GM19463 (cell line): Measurements from ENCODE around the gene GAS6.
"Not testable (repeated sequence)": the region's sequence is repeated elsewhere in the genome, so short reads cannot be mapped to it uniquely, and the experiment has no call there.

ENCODE experiments used
- ATAC-seq: cut with Tn5 transposase; IDR thresholded peaks from one replicate; pipeline ENCODE4 v1.9.1; 2021; ENCODE audit warnings: mild to moderate bottlenecking, moderate library complexity; ENCODE audit not compliant: unreplicated experiment

Gene GAS6

DNA sequence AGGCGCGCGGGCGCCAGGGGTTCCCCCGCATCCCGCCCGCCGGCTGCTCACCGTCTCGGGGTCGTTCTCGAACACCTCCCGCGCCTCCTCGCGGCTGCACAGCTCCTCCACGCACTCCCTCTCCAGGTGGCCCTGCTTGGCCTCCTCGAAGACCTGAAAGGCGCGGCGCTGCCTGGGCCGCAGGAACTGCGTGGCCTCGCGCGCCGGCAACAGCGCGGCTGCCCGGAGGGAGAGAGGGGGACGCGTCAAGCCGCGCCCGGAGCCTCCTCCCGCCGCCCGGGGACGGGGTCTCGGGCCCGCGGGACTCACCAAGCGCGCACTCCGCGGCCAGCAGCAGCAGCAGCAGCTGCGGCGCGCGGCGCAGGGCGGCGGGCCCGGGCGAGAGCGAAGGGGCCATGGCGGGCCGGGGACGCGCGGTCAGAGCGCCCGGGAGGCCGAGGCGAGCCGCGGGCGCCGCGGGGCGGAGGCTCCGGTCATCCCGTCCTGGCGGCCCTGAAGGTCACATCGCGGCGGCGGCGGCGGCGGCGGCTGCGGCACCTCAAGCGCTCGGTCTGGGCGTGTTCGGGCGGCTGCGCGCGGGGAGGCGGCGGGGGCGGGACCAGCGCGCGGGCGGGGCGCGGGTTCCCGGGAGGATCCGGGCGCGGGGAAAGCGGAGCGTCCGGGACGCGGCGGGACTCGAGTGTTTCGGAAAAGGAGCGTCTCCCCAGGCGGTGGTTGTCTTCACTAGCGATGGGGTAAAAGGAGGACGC is at the start of gene GAS6:
GAS6 (minus strand) TSS at position 553 of the 749 bp plus-strand sequence; CDS start at position 397, 156 bp downstream.
- peak; percentile 30 for ATAC-seq

DNA sequence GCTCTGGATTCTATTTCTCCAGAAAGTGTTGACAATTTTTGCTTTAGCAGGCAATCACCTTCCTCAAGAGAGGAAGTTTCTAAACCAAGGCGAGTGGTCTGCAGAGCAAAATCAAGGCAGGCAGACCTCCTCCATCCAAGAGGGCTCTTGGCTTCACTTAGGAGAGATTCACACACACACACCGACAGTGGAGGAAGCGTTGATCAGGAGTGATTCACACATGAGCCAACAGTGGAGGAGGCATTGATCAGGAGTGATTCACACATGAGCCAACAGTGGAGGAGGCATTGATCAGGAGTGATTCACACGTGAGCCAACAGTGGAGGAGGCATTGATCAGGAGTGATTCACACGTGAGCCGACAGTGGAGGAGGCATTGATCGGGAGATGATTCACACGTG is 49.5 kb upstream of the GAS6 start:
- ATAC-seq = not testable (repeated sequence)

DNA sequence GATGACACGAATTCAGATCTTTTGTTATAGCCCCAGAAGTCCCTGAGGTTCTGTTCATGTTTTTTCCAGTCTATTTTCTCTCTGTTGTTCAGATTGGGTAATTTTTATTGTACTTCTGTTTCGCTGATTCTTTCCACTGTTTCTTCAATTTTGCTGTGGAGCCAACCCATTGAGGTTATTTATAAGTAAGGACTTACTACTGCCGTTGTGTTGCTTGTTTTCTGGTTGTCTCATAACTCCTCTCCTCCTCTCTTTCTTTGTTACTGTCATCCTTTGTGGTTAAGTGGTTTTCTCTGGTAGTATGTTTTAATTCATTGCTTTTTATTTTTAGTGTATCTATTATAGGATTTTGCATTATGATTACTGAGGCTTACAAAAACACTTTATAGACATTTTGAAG is 48.7 kb upstream of the GAS6 start:
- ATAC-seq = no peak

DNA sequence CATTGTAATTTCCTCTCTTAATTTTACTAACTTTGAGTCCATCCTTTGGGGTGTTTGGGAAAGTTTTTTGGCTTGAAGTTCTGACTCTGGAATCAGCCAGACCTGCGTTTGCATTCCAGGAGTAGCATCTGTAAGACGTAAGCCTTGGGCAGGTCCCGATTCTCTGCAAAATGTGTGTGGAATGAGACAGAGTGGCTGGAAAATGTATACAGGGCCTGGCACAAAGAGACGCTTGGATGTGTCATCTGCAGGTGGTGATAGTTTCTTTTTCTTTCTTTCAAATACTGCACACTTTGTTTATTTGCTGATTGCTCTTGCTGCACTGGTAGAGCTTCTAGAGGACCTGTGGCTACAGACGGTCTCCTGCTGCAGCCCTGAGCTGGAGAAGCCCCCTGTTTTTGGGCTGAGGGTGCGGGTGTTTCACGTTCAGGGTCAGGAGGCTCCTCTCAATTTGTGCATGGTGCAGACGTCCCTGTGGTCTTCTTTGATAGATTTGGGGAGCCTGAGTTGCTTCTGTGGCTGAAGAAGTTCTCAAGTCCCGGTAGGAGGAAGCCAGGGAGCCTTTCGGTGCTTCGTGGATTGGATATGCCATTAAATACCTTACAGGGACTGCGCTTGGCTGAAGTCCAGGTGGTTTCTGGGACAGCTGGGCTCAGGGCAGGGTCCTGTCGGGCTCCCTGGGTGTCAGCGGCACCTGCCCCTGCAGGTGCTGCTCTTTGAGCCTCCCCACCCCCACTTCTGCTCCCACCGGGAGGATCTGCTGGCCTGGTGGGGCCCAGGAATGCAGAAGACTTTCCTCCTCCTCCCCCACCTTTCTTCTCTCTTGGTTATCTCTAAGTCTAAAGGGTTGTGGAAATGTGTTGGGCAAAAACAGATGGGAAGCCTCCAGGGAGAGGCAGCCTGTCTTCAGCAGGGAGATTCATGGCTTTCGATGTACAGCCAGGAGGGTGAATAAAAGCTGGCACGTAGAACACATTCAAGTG is 44.0 kb upstream of the GAS6 start:
- no peak for ATAC-seq

DNA sequence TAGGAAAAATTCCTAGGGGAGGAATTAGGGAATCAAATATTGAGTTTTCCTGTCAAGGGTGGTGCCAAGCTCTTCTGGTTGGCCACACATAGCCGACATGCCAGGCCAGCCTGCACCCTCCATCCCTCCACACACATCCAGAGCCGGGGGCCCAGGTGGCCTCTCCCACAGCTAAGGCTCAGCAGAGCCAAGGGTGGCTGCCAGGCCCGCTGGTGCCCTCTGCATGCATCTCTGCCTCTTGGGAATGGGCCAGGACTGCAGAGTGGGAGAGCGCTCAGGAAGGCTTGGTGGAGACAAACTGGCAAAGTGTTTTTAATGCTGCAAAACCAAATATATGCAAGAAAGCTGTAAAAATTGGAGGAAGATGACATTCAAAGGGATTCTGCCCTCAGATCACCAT is 42.7 kb upstream of the GAS6 start:
- no peak for ATAC-seq

DNA sequence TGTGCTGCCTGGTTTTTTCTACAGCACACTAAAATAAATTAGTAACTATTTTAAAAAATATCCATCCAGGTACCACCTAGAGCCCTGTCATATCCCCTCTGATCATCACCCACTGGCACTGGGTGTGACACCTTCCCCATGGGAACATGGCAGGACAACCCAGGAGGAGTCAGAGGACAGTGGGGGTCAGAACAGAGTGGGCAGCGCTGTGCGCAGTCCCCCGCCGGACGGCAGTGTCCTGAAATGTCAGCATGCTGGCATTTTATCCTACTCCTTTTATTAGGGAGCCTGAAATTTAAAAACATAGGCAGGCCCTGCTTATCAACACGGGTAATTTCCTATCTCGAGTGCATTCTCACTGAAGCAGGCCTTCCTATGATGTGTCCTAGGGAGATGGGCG is 42.1 kb upstream of the GAS6 start:
- ATAC-seq = no peak

DNA sequence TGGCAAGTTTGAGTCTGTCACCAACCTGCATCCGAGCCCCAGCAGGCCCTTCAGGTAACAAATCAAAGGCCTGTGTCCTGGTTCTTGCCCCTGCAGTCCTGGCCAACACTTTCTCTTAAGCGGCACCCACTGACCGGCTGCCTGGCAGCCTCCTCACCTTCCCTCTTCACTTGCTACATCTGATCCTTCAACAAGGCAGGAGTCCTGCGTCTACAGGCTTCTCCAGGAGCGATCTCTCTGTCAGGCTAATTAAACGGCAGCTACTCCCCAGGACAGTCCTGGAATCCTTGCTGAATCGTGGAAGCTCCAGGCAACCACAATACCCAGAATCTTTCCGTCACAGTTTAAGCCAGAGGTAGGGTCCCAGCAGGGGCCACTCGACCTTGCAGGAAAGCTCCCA is 41.1 kb upstream of the GAS6 start:
- no peak for ATAC-seq

DNA sequence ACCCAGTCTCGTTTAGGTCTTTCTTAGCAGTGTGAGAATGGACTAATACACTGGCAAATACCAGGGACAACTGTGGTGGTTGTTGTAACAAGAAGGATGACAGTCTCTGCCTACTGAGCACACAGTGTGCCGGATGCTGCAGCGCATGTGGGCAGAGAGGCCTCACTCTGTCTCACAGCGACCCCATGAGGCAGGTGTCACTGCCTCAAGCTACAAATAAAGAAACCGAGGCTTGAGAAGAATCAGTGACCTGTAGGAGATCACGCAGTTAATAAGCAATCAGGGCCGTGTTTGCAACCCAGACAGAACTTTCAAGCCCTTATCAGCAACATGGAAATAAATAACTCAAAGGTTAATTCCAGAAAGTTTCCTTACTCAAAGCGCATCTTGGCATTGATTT is 40.5 kb upstream of the GAS6 start:
- ATAC-seq = no peak

DNA sequence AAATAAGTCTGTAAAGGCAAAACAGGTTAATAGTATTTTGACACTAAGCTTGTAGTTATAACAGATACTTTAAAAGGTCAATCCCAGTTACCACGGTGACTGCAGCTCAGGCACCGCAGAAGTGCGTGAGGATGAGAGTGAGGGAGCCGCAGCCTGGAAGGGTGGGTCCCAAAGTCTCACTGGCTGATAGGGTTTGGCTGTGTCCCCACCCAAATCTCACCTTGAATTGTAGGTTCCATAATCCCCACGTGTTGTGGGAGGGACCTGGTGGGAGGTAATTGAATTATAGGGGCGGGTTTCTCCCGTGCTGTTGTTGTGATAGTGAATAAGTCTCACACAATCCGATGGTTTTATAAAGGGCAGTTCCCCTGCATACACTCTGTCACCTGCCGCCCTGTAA is 40.0 kb upstream of the GAS6 start:
- no peak for ATAC-seq

DNA sequence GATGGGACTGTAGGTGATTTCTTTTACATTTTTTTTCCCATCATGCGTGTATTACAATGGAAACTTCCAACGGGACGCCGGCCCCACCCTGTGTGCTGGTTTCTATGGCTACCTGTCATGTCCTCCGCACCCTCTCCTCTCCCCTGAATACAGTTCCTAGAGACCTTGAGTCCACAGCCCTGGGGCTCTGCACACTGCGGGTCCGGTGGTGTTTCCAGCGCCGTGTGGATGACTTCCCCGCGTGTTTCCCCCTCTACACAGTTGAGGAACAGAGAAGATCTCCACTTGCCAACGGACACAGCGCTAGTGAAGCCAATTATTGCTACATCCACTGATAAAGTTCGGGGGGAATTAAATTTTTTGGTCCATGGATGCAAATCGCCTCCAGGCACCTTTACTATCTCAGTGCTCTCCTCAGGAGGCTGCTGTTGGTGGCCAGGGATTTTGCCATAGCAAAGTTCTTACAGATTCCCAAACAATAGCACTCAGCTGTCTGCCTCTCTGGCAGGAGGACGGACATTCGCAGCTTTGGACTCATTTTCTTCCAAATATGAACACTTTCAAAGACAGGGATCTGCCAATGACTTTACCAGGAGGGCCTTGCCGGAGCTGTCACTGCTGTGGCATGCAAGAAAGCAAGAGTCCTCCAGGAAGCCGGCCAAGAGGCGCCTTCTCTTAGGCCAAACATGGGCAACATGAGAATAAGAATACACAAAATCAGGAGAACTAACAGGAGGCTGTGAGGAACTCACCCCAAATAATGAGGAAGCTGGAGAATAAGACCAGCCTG is 39.3 kb upstream of the GAS6 start:
- no peak for ATAC-seq

DNA sequence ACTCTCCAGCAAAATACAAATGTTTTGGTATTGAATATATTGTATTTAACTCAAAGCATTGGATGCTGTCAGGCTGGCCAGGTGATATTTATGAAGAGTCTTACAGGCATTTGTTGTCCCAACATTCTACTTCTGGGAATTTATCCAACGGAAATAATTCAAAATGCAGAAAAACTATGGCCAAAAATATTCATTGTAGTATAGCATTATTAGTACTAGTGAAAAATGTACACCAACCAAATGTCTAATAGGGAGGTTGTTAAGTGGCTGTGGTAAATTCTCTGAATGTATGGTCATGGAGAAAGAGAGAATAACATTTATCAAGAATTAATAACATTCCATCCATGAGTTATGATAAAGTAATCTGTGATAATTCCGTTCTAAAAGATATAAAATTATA is 38.6 kb upstream of the GAS6 start:
- ATAC-seq = no peak

DNA sequence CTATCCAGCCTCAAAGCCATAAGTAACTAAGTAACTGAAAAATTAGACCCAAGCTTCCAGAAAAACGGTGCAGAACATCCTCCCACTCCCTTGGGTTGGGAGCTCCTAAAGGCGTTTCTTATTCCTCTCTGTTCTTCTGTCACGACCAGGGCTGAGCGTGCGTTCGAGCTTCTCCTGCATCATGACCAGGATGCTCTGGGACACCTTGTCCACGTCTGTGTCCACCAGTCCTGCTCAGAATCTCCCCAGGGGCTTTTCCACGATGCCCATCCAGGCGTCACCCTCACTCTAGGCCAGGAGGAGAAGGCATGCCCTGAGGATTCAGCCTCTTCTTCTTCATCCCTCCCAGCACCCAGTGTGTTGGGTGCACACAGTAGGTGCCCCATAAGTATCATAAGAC is 37.8 kb upstream of the GAS6 start:
- no peak for ATAC-seq

DNA sequence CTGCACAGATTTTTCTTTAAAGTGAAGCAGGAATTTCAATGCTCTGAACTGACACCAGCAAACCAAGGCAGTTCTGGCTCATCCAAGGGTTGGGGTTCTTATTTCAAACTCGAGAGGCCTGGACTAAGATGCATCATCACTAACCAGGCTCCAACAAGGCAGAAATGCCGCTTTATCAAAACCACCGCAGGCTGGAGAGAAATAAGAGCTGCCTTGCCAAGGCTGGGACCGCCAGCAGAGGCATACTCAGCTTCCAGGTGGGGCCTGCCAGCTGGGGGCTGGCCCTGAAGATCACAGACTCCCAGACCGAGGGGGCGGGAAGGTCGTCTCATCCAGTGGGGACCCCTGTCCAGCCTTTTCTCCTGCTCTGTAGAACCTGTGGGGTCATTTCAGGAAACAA is 37.4 kb upstream of the GAS6 start:
- no peak for ATAC-seq

DNA sequence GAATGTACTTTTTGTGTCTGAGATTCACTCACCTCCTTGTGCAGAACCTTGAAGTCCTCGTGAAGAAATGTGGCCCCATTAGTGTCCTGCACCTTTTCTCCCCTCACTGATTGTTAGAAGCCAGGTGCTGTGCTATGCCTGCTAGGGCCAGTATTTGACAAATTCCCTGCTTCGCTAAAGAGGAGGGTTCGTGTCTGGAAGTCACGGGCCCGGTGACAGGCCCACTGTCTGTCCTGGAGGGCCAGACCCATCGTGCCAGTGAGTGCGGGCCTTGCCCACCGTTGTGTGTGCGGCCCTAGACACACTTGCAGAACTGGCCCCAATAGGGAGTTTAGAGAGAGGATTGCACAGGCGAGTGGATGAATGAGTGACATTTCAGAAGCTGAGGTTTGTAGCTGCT is 36.8 kb upstream of the GAS6 start:
- ATAC-seq = no peak

DNA sequence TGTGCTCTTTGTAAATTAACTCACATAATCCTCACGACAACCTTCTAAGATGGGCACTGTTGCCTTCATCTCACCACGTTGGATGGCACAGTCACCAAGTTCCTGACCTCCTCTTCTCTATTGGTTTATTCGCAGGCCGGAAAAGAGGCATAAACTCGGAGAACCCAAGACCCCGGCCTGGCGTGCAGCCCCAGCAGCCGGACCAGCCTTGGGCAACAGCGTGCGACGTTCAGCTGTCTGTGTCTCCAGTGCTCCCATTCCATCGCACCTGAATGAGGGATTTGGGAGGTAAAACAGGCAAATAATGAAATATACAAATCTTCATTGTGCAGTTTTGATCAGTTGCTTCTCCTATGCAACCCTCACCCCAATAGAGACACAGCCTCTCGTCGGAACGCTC is 34.5 kb upstream of the GAS6 start:
- no peak for ATAC-seq

DNA sequence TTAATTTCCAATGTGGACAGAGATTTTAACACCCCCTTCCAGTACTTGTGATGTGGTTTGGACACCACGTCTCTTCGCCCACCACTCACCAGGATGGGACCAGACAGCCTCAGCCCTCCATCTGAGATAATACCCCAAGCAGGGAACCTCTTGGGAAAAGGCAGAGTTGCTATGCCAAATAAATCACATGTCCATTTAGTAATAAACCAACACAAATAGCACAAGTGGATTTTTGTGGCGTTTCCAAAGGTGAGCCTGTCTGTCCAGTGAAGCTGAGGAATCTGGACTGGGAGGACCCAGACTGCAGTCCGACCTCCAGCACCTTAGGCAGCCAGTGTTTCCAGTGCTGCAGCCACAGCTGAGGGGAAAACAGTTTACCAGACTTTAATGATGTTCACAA is 34.1 kb upstream of the GAS6 start:
- ATAC-seq = no peak

DNA sequence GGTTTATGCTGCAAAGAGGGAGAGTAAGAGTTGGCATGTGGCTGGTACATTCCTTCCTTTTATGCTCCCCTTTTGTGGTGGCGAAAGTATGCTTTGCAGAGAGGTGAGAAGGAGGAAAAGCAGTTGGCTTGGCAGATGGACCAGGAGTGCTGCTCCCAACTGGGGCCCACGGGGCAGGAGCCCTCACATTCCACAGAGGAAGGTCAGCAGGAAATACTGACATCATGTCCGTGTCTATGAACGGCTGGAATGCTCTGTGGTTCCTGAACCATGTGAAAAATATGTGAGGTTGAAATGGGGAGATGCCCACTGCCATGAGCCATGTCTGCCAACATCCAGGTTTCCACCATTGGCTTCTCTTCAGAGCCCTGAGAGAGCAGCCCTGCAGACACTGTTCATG is 33.3 kb upstream of the GAS6 start:
- no peak for ATAC-seq

DNA sequence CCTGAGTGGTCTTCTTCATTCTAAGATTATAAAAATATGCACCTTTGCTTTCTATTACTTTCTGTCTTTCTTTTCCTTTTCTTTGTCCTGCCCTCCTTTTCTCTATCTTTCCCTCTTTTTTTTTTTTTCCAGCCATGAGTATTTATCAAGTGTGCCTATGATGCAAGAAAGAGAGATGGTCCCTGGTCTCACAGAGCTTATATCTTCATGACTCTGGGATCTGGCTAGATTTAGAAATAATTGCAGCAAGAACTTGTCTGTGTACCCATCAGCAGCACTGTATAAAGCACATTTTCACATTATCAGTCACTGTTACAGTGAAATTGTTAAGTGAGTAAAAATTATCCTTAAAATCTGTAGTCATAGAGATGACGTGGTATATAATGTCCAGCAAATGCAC is 31.6 kb upstream of the GAS6 start:
- no peak for ATAC-seq

DNA sequence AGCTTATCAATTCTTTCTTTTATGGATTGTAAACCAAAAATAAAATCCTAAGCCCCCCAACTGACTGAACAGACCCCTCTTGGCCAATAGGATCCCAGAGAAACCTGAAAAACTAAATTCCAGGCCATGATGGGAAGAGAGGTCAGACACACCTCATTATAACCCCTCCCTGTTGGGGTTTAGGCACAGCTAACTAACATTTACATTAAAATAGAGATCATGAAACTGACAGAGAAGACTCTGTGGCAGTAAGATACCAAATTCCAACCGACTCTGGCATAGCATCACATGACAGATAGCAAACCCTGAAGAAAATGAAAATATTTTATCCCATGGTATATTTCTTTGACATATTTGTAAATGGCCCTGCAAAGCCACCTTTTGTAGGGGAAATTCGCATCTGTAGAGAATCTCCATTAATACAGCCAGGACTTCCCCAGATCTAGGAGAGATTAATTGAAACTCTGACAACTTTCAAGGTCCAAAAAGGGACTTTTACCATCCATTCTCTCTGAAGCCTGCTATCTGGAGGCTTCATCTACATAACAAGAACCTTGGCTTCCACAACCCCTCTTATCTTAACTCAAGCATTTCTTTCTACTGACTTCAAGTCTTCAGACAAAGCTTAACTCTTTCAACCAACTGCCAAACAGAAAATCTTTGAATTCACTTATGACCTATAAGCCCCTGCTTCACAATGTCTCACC is 27.1 kb upstream of the GAS6 start:
- ATAC-seq = no peak

DNA sequence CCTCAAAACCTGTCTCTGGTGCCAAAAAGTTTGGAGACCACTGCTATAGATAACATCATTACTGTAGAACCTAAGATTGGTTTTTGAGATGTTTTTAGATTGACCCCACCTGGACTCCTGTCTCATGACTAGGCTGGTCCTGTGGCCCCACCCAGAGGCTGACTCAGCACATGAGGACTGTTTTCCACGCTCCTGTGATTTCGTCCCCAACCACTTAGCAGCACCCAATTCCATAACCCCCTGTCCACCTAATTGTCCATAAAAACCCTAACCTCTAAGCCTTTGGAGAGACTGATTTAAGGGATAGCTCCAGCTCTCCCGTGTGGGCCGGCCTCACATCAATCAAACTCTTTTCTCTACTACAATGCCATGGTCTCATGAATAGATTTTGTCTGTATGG is 25.6 kb upstream of the GAS6 start:
- no peak for ATAC-seq
